Stimulated activated CD8-positive, alpha-beta memory T cell treated with anti-CD3 and anti-CD28 coated beads, Interleukin-15, amount 100 ng/mL, for 48 hours (primary cell): ENCODE measurements around the gene ZNF746.
"Not testable (repeated sequence)": the region's sequence is repeated elsewhere in the genome, so short reads cannot be mapped to it uniquely, and the experiment has no call there.

Source experiments
- DNase-seq, 2 donors: peaks; one replicate each; pipeline ENCODE4 v3.0.0-alpha.2; 2020; ENCODE audit warnings: low read depth in 2 of 2

The ZNF746 gene

DNA sequence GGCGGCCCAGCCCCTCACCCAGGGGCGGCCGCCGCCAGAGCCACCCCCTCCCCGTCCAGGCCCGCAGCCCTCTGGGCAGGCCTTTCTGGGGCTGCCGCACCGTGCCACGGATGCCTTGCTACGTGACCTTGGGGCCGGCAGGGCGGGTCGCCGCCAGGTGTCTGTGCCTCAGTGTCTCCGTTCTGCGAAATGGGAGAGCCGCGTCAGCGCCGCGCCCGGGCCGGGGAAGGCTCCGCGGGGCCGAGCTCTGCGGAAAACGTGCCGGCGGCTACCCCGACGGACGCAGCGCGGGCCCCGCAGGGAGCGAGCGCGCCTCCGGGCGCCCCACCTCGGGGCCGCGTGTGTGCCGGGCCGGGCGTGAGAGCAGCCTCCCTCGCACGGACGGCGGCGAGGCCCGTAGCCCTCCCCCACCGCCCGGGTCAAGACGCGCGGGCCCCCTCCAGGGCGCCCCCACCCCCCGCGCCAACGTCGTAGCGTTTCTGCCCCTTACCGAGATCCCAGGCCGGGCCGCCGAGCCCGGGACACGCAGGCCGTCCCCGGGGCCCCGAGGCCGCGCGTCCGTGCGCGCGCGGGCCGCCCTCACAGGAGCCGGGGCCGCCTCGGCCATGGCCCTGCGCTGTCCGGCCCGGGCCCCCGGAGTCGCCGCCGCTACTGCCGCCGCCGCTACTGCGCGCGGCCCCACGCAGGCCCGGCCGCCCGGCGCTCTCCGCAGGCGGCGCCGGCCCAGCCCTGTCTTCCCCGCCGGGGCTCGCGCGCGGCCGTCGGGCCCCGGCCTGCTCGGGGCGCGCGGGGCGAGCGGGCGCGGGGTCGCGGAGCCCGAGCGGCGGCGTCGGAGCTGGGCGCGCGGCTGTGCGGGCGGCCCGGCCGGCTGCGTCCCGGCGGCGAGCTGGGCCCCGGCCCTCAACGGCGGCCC, 37.8 kb downstream of the ZNF746 start:
- DNase-seq: peak; percentile 3 to 10

DNA sequence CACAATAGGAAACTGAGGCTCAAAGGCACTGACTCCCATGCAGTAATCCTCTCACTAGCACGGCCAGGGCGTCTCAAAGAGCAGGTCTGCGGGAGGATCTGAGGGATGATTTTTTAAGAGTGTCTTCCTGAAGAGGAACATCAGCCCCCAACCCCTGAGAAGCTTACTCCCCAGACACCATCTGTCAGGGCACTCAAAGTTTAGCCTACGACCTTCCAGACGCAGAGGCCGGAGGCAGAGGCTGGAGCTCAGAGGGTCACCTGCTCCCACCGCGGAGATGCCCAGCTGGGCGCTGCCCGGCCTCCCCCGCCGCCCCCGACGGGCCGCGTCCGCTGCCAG, 38.4 kb downstream of the ZNF746 start:
- no peak for DNase-seq

DNA sequence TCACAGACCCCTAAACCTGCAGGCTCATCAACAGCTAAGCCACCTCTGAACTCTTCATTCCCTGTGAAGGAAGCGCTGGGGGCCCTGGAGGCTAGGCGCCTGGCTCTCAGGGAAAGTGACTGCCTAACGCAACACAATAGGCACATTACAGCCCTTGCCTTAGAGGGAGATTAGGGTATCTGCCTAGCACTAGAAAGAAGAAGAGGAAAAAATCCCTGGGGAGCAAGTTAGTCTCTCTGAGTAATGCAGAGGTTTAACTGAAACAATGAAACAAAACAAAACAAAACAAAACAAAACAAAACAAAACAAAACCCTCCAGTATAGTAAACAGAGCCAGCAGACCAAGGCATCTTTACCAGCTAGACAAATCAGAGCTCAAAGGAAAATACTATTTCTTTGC, 39.4 kb downstream of the ZNF746 start:
- DNase-seq: no peak

DNA sequence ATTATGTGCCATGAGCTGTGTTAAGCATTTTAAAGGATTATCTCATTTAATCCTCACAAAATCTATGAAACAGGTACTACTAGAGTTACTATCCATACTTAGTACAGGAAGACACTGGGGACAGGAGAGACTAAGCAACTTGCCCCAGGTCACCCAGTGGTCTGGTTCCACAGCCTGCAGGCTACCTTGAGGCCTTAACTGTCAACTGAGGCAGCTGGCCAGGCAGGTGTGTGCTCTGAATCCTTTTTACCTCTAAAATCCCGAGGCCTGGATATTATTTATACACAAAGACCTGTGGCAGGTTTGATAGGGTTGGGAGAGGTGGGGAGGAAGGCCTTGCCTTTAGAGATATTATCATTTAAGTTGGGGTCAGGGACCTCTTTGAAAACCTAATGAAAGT, 39.8 kb downstream of the ZNF746 start:
- DNase-seq: no peak

DNA sequence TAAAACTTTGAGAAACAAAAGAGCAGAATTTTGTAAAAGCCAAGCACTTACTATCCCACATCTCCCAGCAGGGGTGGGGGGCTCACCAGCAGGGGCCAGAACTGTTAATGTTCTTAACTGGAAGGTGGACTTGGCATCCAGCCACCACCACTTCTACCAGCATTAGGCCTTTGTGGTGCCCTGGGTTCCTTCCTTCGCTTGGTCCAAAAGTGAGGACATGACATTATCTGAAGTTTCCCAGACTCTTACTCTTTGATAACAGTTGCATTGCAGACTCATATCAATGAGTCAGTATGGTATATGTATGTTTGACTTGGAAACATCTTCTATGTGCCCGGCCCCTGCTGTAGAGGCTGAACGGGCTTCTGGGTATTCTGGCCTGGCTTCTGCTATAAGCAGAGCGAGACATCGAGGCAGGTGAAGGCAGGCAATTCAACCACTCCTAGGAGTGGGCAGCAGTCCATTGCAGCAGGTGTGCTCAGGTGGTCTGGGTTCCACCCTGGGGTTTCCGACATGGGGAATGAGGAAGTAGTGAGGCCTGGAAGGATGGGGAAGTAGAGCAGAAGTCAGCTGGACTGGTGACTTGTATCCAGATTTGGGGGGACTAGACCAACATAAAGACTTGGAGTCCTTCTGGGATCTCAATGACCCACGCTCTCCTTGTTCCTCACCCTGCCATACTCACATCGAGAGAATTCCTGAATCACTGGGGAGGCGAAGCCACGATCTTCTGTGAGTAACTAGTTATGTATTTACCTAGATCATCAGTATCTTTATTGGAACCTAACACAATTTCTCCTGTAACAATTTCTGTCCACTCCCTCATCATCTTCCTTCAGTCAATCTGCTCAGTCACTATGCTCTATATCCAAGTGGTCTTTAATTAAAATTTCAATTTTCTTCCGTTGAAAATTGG, 40.8 kb downstream of the ZNF746 start:
- DNase-seq: no peak

DNA sequence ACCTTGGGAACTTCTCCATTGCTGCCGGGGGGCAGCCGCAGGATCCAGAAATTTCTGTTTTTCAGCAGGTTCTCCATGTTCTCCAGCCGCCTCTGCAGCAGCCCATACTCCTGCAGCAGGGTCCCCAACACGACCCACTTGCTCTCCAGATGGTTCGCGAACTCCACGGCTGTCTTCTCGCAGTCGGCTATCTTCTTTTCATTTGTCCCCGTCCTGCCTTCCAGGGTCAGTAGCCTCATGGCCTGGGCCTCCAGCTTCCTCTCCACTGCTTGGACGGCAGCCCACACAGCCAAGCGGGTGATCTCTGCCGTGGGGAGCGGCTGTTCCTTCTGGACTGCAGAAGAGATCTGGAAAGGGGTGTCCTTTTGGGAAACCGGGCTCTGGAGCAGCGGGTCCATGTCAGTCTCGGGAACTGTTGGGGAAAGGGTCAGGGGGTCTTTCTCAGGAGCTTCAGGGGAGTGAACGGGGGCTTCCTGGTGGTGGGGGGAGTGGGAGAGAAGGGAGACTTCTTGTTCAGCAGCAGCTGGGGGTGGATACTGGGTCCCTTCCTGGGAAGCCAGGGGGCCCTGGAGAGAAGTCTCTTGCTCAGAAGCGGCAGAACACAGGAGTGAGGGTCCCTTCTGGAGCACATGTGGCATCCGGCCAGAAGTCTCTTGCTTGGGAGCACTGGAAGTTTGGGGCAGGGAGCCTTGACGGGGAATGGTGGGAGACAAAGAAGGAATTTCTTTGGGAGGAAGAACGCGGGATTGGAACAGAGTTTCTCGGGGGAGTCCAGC, 42.2 kb downstream of the ZNF746 start:
- DNase-seq: no peak

DNA sequence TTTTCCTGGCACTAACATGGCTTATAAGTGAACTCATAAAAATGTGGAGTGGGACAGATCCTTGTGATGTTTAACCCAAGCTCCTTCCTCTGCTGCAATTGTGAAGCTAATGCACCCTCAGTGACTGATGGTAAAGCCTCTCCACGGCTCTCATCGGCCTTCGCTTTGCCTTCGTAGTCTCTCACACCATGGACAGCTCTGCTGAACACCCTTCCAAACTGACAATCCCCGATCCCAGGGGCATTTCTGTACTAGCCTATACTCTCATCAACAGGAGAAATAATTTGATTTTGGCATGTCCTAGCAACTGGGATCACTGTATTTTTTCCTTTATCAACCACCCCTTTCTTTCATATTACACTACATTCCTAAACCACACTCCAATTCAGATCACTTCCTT, 42.9 kb downstream of the ZNF746 start:
- no peak for DNase-seq

DNA sequence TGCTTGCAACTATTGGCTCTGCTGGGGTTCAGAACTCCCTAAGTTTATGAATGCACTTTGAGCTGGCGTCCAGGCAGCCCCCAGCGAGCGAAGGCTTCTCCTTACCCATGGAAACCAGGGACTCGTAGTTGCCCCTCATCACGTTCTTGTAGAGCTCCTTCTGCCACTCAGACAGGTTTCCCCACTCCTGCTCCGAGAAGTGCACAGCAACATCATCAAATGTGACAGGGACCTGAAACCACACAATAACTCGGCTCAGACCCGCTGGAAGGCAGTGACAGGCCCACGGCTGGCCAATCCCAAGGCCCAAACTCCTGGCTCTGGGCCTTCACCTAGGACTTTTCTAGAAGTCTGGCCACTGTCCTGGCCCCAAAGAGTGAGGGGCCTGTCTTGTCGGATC, 43.6 kb downstream of the ZNF746 start:
- DNase-seq: no peak

DNA sequence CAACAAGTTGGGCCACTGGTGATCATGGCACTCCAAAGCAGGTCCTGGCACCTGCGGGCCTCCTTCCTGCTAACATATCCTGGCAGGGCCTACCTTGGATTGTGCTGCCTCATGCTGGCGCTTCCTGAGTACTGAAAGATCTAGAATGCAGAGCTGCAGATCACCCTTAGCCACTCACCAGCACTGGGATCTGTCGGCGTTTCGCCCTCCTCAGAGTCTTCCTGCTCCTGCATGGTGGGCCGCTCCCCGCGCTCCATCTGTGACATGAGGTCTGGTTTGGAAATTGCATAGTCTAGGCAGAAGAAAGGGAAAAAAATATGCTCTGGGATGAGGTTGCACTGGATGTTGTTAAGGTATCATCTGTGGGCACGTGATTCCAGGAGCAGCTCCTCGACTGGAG, 46.8 kb downstream of the ZNF746 start:
- DNase-seq: no peak

DNA sequence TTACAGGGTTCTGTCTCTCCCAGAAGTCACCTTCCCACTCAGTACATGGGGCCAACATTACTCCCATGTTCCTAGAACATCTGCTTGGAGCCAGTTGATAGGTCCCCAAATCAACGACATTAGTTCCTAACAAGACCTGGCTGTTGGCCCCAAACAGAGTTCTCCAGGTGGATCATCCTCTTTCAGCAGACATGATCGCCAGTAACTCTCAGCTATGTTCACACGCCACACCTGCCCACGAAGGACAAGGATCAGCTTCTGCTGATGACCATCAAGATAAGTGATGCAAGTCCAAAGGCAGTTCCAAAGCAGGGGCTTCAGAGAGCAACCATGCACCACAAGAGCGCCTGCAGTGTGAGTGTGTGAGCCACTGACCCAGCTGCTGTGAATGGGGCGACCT, 47.7 kb downstream of the ZNF746 start:
- DNase-seq: no peak

DNA sequence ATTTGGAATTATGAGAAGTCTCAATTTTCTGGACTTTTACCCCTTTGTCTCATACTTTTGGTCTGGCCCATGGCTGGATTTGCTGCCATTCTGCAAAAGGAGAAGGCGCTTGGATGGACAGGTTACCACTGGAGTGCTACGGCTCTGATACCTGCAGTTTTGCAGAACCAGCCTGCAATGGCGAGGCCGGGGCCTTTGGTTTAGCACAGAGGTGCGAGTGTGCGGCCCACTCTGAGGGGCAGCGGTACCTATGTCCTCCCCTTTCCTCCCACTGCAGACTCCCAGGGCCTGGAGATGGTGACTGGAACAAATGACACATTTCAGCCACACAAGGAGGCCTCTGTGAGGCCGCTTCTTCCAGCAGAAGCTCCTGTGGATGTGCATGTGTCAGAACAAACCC, 48.6 kb downstream of the ZNF746 start:
- DNase-seq: no peak

DNA sequence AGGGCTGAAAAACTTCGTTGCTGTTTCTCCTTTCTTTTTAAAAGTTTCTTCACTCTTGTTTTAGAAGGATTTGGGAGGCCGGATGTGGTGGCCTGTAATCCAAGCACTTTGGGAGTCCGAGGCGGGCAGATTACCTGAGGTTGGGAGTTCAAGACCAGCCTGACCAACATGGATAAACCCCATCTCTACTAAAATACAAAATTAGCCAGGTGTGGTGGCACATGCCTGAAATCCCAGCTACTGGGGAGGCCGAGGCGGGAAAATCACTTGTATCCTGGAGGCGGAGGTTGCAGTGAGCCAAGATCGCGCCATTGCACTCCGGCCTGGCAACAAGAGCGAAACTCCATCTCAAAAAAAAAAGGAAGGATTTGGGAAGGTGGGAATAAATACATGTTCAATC, 51.6 kb downstream of the ZNF746 start:
- not testable (repeated sequence) for DNase-seq

DNA sequence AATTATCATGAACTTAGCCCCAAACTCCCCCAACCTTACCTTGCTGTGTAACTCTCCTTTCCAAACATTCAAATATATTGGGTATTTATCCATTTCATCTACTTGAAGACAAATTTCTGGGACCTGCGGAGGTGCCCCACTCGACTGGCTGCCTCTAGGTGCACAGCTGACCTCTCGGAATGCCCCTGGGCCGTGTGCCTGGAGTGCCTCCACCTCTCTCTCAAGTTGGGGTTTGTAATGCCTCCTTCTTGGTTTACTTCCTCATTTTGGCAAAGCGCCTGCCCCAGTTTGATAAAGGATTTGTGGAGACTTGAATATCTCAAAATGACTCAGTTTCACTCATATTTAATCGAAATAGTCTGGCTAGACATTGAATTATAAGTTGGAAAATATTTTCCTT, 53.3 kb downstream of the ZNF746 start:
- DNase-seq: no peak

DNA sequence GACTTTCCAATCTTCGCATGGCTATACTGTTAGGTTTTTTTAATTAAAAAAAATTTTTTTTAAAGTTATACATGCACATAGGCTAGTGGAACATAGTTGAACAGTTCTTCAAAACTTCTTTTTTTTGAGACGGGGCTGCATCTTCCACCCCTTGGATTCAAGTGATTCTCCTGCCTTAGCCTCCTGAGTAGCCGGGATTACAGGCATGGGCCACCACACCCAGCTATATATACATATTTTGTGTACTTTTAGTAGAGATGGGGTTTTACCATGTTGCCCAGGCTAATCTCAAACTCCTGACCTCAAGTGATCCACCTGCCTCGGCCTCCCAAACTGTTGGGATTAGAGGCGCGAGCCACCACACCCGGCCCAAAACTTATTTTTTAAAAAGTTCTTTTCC, 54.1 kb downstream of the ZNF746 start:
- DNase-seq: no peak

DNA sequence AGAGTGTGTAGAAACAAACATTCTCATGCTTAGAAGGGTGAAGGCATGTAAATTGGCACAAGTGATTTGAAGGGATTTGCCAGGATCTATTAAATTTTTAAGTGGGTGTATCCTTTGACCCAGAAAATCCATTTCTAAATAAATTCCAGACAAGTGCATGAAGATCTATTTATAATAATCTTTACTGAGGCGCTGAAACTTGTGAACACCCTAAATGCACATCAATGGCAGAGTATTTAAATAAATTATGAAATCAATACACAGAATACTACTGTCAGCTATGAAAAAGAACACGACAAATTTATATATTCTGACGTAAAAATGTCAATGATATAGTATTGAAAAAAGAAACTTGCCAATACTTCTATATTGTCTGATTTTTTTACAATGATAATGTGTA, 54.7 kb downstream of the ZNF746 start:
- DNase-seq: no peak

DNA sequence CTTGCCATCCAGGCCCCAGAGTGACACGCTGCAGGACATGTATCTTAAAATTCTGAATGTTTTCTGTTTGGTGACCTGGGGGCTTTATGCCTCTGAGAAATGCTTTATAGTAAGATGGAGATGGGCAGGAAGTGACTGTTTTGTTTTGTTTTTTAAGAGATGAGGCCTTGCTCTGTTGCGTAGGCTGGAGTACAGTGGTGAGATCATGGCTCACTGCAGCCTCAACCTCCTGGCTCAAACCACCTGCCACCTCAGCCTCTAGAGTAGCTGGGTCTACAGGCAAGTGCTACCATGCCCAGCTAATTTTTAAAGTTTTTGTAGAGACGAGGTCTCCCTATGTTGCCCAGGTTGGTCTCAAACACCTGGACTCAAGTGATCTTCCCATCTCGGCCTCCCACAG, 57.4 kb downstream of the ZNF746 start:
- DNase-seq: no peak

DNA sequence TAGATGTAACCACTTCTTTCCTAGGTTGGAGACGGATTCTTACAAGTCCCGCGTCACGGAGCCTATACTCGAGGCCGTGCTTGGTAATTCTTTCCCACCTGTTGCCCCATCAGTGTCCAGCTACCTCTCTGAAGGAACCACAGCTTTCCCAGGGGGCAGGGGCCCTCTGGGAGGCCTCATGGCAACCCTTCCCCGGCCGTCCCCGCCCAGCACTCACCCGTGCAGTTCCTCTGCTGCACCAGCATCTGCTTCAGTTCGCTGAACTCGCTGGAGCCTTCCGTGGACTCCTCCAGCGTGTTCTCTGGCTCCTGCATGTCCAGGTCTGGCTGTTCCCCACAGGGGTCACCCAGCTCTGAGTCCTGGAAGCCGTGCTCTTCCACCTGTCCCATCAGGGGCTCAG, 61.3 kb downstream of the ZNF746 start:
- DNase-seq: no peak

DNA sequence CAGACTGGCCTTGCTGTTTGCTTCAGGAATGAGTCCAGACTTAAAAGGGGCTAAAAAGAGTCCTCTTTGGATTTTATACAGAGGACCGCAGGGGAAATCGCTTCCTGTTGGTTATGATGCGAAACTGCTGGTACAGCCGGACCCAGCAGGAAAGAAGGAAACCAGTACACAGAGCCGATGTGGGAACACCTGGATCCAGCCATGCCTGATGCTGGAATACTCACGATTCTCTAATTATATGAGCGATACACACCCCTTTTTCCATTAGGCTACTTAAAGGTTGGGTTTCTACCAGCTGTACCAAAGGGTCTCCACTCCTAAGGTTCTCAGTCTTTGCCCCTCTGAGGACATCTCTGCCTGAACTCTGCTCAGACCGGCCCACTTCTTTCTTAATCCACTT, 64.5 kb downstream of the ZNF746 start:
- DNase-seq: no peak

DNA sequence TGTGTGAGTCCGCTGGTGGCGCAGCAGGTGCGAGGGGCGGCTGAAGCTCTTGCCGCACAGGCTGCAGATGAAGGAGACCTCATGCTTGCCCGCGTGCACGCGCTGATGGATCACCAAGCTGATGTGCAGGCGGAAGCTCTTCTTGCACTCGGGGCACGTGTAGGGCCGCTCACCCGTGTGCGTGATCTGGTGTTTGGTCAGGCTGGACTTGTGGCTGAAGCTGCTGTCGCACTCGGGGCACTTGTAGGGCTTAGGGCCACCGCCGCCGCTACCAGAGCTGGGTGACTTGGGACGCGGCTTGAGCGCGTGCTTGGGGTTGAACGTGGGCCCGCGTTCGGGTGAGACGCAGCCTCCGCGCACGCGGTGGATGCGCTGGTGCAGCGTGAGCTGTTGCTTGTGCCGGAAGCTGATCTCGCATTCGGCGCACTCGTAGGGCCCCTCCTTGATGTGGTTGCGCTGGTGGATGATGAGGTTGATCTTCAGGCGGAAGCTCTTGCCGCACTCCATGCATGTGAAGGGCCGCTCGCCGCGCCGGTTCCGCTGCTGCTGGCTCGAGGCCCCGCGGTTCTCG, 65.4 kb downstream of the ZNF746 start:
- no peak for DNase-seq

DNA sequence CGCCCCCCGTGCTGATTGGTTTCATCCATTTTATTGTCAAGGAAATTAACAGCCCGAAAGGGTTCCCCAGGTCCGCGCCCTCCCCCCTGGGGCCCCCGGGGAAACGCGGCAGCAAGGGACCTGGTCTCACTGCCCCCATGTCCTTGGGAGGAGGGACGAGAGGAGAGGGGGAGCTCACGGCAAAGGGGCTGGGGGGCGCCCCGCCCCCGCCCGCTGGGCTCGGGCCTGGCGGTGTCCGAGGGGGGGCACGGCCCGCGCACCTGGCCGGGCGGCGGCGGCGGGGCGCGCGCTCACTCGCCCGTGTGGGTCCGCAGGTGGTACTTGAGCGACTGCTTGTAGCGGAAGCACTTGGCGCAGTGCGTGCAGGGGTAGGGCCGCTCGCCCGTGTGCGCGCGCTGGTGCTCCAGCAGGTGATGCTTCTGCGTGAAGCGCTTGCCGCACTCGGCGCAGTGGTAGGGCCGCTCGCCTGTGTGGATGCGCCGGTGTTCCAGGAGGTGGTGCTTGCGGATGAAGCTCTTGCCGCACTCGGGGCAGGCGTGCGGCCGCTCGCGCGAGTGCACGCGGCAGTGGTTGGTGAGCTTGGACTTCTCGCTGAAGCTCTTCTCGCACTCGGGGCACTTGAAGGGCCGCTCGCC, 66.0 kb downstream of the ZNF746 start:
- DNase-seq: no peak

DNA sequence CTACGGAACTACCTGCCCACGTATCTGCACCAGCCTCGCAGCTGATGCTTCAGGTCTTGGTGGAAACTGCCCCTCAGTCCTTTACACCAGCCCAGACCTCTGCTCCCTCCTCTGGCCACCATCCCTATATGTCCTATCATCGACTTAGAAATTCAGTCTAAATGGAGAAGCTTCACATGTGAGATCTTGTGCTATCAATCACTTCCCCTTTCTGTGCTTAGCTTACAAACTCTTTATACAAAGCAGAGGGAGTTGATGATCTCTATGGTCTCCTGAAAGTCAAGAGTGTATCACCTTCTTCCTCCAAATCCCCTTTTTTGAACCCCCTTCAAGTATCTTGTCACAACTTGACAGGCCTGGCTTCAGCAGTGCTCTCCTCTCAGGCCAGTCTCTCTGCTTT, 67.4 kb downstream of the ZNF746 start:
- no peak for DNase-seq
